K562 (cell line): ENCODE data around the gene ATP5MG. TPM values are rescaled to one million over a fixed set of nuclear protein-coding genes. Genes with fewer than 3 reads are reported as not detected.

ENCODE experiments used
- ATAC-seq: fragments of 200-7000 bp; cut with Tn5 transposase; 3 replicates; pipeline ENCODE4 v1.9.1; 2020; ENCODE audit warnings: moderate library complexity
- BruUV-seq: library from RNA; stranded (reverse); fragments of 400-500 nt; replicated peaks from 2 replicates; lab custom pipeline; 2021; lab: Mats Ljungman, UMichigan
- CTCF ChIA-PET: fragments of 300-600 bp; formaldehyde crosslinking; extraction: SDS; loops from one replicate; lab custom pipeline; 2021; ENCODE audit warnings: low intra/inter-chr PET ratio; lab: Yijun Ruan, JAX
- POLR2A ChIA-PET: fragments of 300-600, 350-650 bp; sonication (Branson Sonifier 250); formaldehyde crosslinking; extraction: SDS; loops from one replicate; lab custom pipeline; 2021; ENCODE audit warnings: antibody characterized with exemption, inconsistent platforms; lab: Yijun Ruan, JAX
- DNase-seq, 4 experiments: peaks; one replicate each; pipeline versions ENCODE4 v3.0.0 to v3.0.0-alpha.2; 2011 to 2018; ENCODE audit warnings: low spot score in 3 of 4, mixed read lengths in 3 of 4; ENCODE audit errors: extremely low read depth in 1 of 4
- FAIRE-seq: peaks from 2 replicates; lab custom pipeline; 2011; peaks lifted over from hg19 to GRCh38; lab: Jason Lieb, UNC
- H2AFZ ChIP-seq: 2 replicates; pipeline ENCODE4 v1.6.0; 2011; ENCODE audit warnings: low read depth, low read length, control low read depth, inconsistent platforms
- H3K27ac ChIP-seq: fragments of 200-600 bp; 3 replicates; pipeline ENCODE4 v1.8.0; 2011; ENCODE audit warnings: low read depth, mild to moderate bottlenecking, control low read depth, inconsistent platforms, low read length, moderate library complexity, mixed read lengths; ENCODE audit errors: extremely low read depth
- H3K27me3 ChIP-seq, 2 experiments: fragments of 300-600 bp in 1 of 2; 2 replicates in 1 of 2; 3 replicates in 1 of 2; pipeline versions ENCODE4 v1.6.0 to v1.8.0; 2011; ENCODE audit warnings: inconsistent platforms in 2 of 2, low read length in 2 of 2, mild to moderate bottlenecking in 1 of 2, mixed read lengths in 1 of 2, moderate library complexity in 1 of 2; ENCODE audit not compliant: control insufficient read depth in 2 of 2, insufficient read depth in 2 of 2
- H3K36me3 ChIP-seq: fragments of 300-600 bp; 3 replicates; pipeline ENCODE4 v1.8.0; 2011; ENCODE audit warnings: mild to moderate bottlenecking, low read length, inconsistent platforms; ENCODE audit not compliant: control insufficient read depth, insufficient read depth
- H3K4me1 ChIP-seq, 2 experiments: fragments of 200-600 bp in 1 of 2; replicated peaks in 1 of 2; 2 replicates in 1 of 2; 3 replicates in 1 of 2; pipeline versions ENCODE4 v1.5.1 to v1.8.0; 2011; ENCODE audit warnings: inconsistent platforms in 2 of 2, low read length in 2 of 2, mild to moderate bottlenecking in 1 of 2, mixed read lengths in 1 of 2, moderate library complexity in 1 of 2; ENCODE audit not compliant: control insufficient read depth in 2 of 2, insufficient read depth in 2 of 2
- H3K4me2 ChIP-seq: 2 replicates; pipeline ENCODE4 v1.6.1; 2011; ENCODE audit warnings: low read length, control low read depth, inconsistent platforms, mixed read lengths; ENCODE audit not compliant: insufficient read depth
- H3K4me3 ChIP-seq: fragments of 200-600 bp; sonication (generic), shearing (Covaris generic); 2 replicates; pipeline ENCODE4 v1.5.1; 2016; ENCODE audit warnings: control low read depth, inconsistent platforms
- H3K79me2 ChIP-seq: fragments of 200-600 bp; 3 replicates; pipeline ENCODE4 v1.8.0; 2011; ENCODE audit warnings: low read length, inconsistent platforms; ENCODE audit not compliant: control insufficient read depth, insufficient read depth
- H3K9ac ChIP-seq, 2 experiments: 2 replicates each; pipeline versions ENCODE4 v1.6.0 to v1.6.1; 2011; ENCODE audit warnings: low read depth in 2 of 2, low read length in 2 of 2, control low read depth in 1 of 2, inconsistent platforms in 1 of 2, mild to moderate bottlenecking in 1 of 2, mixed read lengths in 1 of 2; ENCODE audit not compliant: insufficient read depth in 1 of 2
- H3K9me1 ChIP-seq: one replicate; pipeline ENCODE4 v1.6.0; 2011; ENCODE audit warnings: inconsistent platforms, mild to moderate bottlenecking, low read length, moderate library complexity; ENCODE audit not compliant: control insufficient read depth, insufficient read depth
- H3K9me3 ChIP-seq: replicated peaks from 2 replicates; pipeline ENCODE4 v1.5.1; 2011; ENCODE audit warnings: low read depth, low read length, inconsistent platforms; ENCODE audit not compliant: control insufficient read depth, insufficient read depth
- H4K20me1 ChIP-seq: replicated peaks from 2 replicates; pipeline ENCODE4 v1.6.1; 2011; ENCODE audit warnings: low read length, inconsistent platforms, mixed read lengths; ENCODE audit not compliant: control insufficient read depth, insufficient read depth
- DACH1 ChIP-seq: fragments of 450-650 bp; IDR thresholded peaks from 2 replicates; pipeline ENCODE4 v1.6.1; 2018; ENCODE audit not compliant: partially characterized antibody
- ESRRB ChIP-seq: fragments of 250-450 bp; sonication (Bioruptor Pico); IDR thresholded peaks from 2 replicates; pipeline ENCODE4 v1.5.0; 2020; ENCODE audit warnings: mild to moderate bottlenecking, moderate library complexity, borderline replicate concordance
- ETS1 ChIP-seq: conservative IDR thresholded peaks from 2 replicates; pipeline ENCODE4 v1.6.1; 2011; ENCODE audit warnings: low read depth, mild to moderate bottlenecking, low read length; ENCODE audit not compliant: control insufficient read depth
- ETV1 ChIP-seq: fragments of 450-650 bp; conservative IDR thresholded peaks from 2 replicates; pipeline ENCODE4 v1.6.1; 2016; ENCODE audit warnings: missing genetic modification characterization, control low read depth, low read depth, missing compliant biosample characterization
- FOXK2 ChIP-seq, 2 experiments: fragments of 450-650 bp; IDR thresholded peaks in 1 of 2; conservative IDR thresholded peaks in 1 of 2; 2 replicates each; pipeline ENCODE4 v1.6.1; 2016; ENCODE audit warnings: low read depth in 2 of 2, mild to moderate bottlenecking in 1 of 2
- HDAC1 ChIP-seq, 2 experiments: fragments of 450-650 bp; IDR thresholded peaks; 2 replicates each; pipeline ENCODE4 v1.6.1; 2016 to 2017; ENCODE audit warnings: inconsistent platforms in 1 of 2, mild to moderate bottlenecking in 1 of 2, moderate library complexity in 1 of 2
- HDAC2 ChIP-seq: fragments of 450-650 bp; IDR thresholded peaks from 2 replicates; pipeline ENCODE4 v1.6.1; 2016; ENCODE audit warnings: mild to moderate bottlenecking
- HNRNPLL ChIP-seq: fragments of 200-400 bp; formaldehyde crosslinking; IDR thresholded peaks from 2 replicates; pipeline ENCODE4 v1.6.1; 2017; ENCODE audit warnings: low read length, low read depth, mild to moderate bottlenecking; ENCODE audit not compliant: poor library complexity, severe bottlenecking
- RFX1 ChIP-seq: fragments of 450-650 bp; IDR thresholded peaks from 2 replicates; pipeline ENCODE4 v1.6.1; 2016; ENCODE audit warnings: mild to moderate bottlenecking, moderate library complexity
- SRSF1 ChIP-seq: fragments of 200-400 bp; formaldehyde crosslinking; IDR thresholded peaks from 2 replicates; pipeline ENCODE4 v1.6.1; 2017; ENCODE audit warnings: mild to moderate bottlenecking, low read depth, low read length, moderate library complexity
- TCF7 ChIP-seq: sonication (generic); IDR thresholded peaks from 2 replicates; pipeline ENCODE4 v1.6.1; 2016; ENCODE audit warnings: antibody characterized with exemption, borderline replicate concordance
- TEAD1 ChIP-seq, 2 experiments: fragments of 450-650 bp in 1 of 2; sonication (generic) in 1 of 2; formaldehyde crosslinking; IDR thresholded peaks; 2 replicates each; pipeline versions ENCODE4 v1.4.0 to v1.8.0; 2020 to 2022; ENCODE audit warnings: mild to moderate bottlenecking in 2 of 2, missing genetic modification reagents in 1 of 2
- VEZF1 ChIP-seq: fragments of 200-800 bp; sonication (Bioruptor generic); IDR thresholded peaks from 2 replicates; pipeline ENCODE4 v1.6.1; 2017; ENCODE audit warnings: missing genetic modification characterization, missing compliant biosample characterization
- ZFP36 ChIP-seq: fragments of 150-350 bp; IDR thresholded peaks from 2 replicates; pipeline ENCODE4 v1.6.1; 2018; ENCODE audit warnings: low read length, low read depth; ENCODE audit not compliant: partially characterized antibody
- ZNF408 ChIP-seq: fragments of 250-450 bp; sonication (Bioruptor Pico); IDR thresholded peaks from 2 replicates; pipeline ENCODE4 v1.4.0; 2020; ENCODE audit warnings: low read depth, mild to moderate bottlenecking, moderate library complexity
- ZNF699 ChIP-seq: fragments of 250-450 bp; sonication (Bioruptor Pico); IDR thresholded peaks from 2 replicates; pipeline ENCODE4 v1.8.0; 2021; ENCODE audit warnings: mild to moderate bottlenecking, moderate library complexity; ENCODE audit not compliant: insufficient replicate concordance
- WGBS: fragments of 100-300 bp; shearing (Covaris generic); methylation state at CpG from one replicate; pipeline ENCODE4 v1.1.6; 2016; ENCODE audit warnings: low coverage, mixed read lengths; ENCODE audit not compliant: insufficient coverage; ENCODE audit errors: missing lambda C conversion rate; 5-methylcytosine and 5-hydroxymethylcytosine counted together
- in situ Hi-C: fragments of 300-500 bp; cut with MboI; formaldehyde crosslinking; loops from 4 replicates; pipeline ENCODE4 v1.15.0; 2018; ENCODE audit warnings: inconsistent platforms, mixed read lengths
- intact Hi-C: fragments of 100-400 bp; cut with micrococcal nuclease; formaldehyde crosslinking; loops from 2 replicates; pipeline ENCODE4 v1.14.2; 2022
- polyA plus RNA-seq, 8 experiments: library from polyadenylated mRNA; depleted of rRNA in 4 of 8; stranded (reverse) in 5 of 8; unstranded in 3 of 8; fragments of >200 nt; fragmentation: Nextera tagmentation in 2 of 8; fragmentation: Illumina TruSeq in 1 of 8; extraction: Ambion mirVana in 2 of 8; extraction: Trizol in 1 of 8; gene quantifications; 2 replicates each; pipeline versions ENCODE4 v1.2.1 to v1.2.3, GENCODE V29; 2011 to 2014; ENCODE audit warnings: inconsistent platforms in 1 of 8, missing spikeins in 1 of 8
- total RNA-seq, 7 experiments: library from RNA; depleted of rRNA in 6 of 7; stranded (reverse); fragments of >200 nt in 6 of 7; fragmentation: Illumina TruSeq in 2 of 7; extraction: Trizol in 2 of 7; gene quantifications; 2 replicates each; pipeline versions ENCODE4 v1.2.1 to v1.2.3, GENCODE V29; 2011 to 2021; ENCODE audit warnings: low replicate concordance in 1 of 7

Gene ATP5MG
- total and polyA plus RNA-seq, 9 of the 15 experiments (the other 6 are each of a cell fraction or from before 2014, with no cell fraction given), result 301 to 2,138 (median 434) TPM

GRCh38 chr11:118437208-118438125, 36.1 kb downstream of the ATP5MG start (continued):
- no peak for TF ChIP-seq ZNF699 (CRISPR knock-in tag)
- no peak for TF ChIP-seq ZFP36
- no peak for TF ChIP-seq TEAD1 (CRISPR knock-in tag; IDR thresholded peaks at IDR 0.05)

GRCh38 chr11:118438314-118438931, 37.0 kb downstream of the ATP5MG start:
- FAIRE-seq, result peak; percentile 89
- TF ChIP-seq DACH1 (no peak), ESRRB (CRISPR knock-in tag) (no peak), VEZF1 (CRISPR knock-in tag) (peak; percentile 49), ETV1 (tag) (0 out of 2 replicates have a peak, but pooled peaks have one; percentile 32), RFX1 (peak; percentile 40; the same call in 1 of the 2 replicates), HDAC2 (peak; percentile 70), HDAC1 (IDR thresholded peaks at IDR 0.05) (peak in 1 of 2 experiments; percentile 64; a peak in 1 of 4 replicates), TCF7 (no peak), SRSF1 (no peak), HNRNPLL (peak; percentile 55), ETS1 (peak; percentile 37; the same call in 1 of the 2 replicates), FOXK2 (conservative IDR thresholded peaks at IDR 0.05 in 1 of 2, IDR thresholded peaks at IDR 0.05 in 1 of 2; ENCODE audit: low read depth in 2 of 2) (peak; percentile 71 to 77; a peak in 3 of 4 replicates), ZNF408 (no peak)

More at GRCh38 chr11:118438314-118438931, 37.0 kb downstream of the ATP5MG start:
- Histone ChIP-seq H3K9me3 (no peaks in the 10 kb centered on the region), H3K4me2 (peak overlapping the region; percentile 80), H3K36me3 (peaks cover 46% of the 10 kb centered on the region), H2AFZ (no peak overlapping the region), H3K27me3 (no peaks in the 10 kb centered on the region), H3K9ac (peak overlapping the region; percentile 50 to 89; a peak in 3 of 4 replicates), H3K9me1 (peaks cover 2% of the 10 kb centered on the region), H3K4me1 (peaks cover 36 to 41% of the 10 kb centered on the region in 2 experiments), H4K20me1 (peaks cover 52% of the 10 kb centered on the region), H3K79me2 (peaks cover 73% of the 10 kb centered on the region), H3K27ac (peak overlapping the region; percentile 89), H3K4me3 (peak overlapping the region; percentile 91)
- DNase-seq, result peak; percentile 35 to 82 (median 54)
- POLR2A ChIA-PET, result interaction anchor here (0.8 to 2.0 kb wide), 5 partner anchors 9 to 65 kb away, joined by 3 to 13 read pairs (median 3); no protein-coding TSS in a partner anchor
- WGBS, result 2% methylated on average over 12 of the region's 14 CpGs
- peak; percentile 60 for ATAC-seq
- BruUV-seq, result TSS peak; percentile 27
- intact Hi-C loops, result no loop called here
- CTCF ChIA-PET, result no interaction called here
- in situ Hi-C loops, result no loop called here
